Sigmoid colon (tissue), 4 donors: ENCODE measurements around the gene MEGF11.

Experiments
- POLR2A ChIP-seq, 2 donors: fragments of 450-650 bp; IDR thresholded peaks; one replicate each; pipeline ENCODE4 v1.6.1; 2016; ENCODE audit warnings: antibody characterized with exemption in 2 of 2, mild to moderate bottlenecking in 2 of 2, moderate library complexity in 2 of 2
- POLR2AphosphoS5 ChIP-seq, 4 donors: sonication (generic); formaldehyde crosslinking; IDR thresholded peaks; one replicate each; pipeline ENCODE4 v1.6.1; 2017; ENCODE audit warnings: antibody characterized with exemption in 4 of 4

- no peak for TF ChIP-seq POLR2A (IDR thresholded peaks at IDR 0.05)
- TF ChIP-seq POLR2AphosphoS5 (IDR thresholded peaks at IDR 0.05), result no peak
Observed at GRCh38 chr15:66018488-66018797, 235.1 kb downstream of the MEGF11 start.
